IPS-18c (cell line): Measurements from ENCODE around the gene PVR.
"Not testable (repeated sequence)": the region's sequence is repeated elsewhere in the genome, so short reads cannot be mapped to it uniquely, and the experiment has no call there.

Source experiments
- H3K4me3 ChIP-seq: 2 replicates; pipeline ENCODE4 v1.7.0; 2013; ENCODE audit warnings: low read depth, mild to moderate bottlenecking, low read length, moderate library complexity; ENCODE audit not compliant: insufficient read depth
- H3K9me3 ChIP-seq: one replicate; pipeline ENCODE4 v1.6.1; 2013; ENCODE audit warnings: mild to moderate bottlenecking, low read length, moderate library complexity; ENCODE audit not compliant: control insufficient read depth, insufficient read depth

PVR gene

GRCh38 chr19:44681992-44682790 lies 38.5 kb downstream of the PVR start:
- H3K9me3 ChIP-seq = no peaks in the 10 kb centered on the region
- no peak overlapping the region for H3K4me3 ChIP-seq

DNA sequence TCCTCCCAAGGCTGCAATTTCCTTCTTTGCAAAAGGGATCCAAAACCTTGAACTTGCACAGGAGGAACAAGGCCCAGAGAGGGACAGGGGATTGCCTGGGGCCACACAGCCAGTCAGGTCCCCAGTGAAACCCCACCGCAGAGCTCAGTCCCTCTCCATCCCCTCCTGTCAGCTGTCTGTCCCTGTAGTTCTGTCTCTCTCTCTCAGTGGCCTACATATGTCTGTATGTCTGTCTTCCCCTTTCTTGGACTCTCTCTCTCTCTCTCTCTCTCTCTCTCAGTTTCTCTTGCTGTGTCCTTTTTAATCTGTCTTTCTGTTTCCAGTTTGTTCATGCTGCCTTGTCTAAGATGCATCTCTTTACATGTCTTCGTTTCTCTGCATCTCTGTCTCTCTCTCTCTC lies 39.1 kb downstream of the PVR start:
- no peaks in the 10 kb centered on the region for H3K9me3 ChIP-seq
- H3K4me3 ChIP-seq = no peak overlapping the region

DNA sequence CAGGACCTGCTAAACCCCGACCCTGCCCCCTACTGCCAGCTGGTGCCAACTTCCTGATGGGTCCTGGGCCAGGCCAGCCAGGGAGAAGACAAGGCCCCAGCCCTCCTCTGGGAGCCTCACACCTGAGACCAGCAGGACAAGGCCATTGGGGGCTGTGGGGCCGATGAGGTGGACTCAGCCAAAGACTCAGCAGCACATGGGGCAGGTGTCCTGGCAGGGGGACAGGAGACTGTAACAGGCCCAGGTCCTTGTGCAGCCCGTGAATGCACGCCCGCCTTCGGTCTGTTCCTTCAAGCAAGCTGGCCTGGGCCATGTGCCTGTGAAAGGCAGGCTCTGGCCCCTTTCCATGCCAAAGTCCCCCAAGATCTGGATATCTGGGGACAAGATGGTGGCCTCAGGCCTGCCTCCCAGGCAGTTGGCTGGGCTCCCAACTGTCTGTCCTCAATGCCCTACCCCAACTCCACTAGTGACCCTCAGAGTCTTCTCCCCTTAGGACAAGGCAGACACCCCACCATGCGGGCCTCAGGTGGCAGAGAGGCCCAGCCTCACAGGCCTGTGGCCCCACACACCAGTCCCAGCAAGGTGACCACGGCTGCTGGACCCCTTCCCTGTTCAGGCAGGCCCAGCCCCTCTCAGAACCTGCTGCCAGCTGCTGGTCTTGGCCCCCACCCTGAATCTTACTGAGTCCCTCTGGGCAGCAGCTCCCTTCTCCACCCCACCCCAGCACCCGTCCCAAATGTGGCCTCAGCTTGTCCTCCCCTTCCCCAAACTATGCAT lies 39.9 kb downstream of the PVR start:
- H3K9me3 ChIP-seq = no peaks in the 10 kb centered on the region

DNA sequence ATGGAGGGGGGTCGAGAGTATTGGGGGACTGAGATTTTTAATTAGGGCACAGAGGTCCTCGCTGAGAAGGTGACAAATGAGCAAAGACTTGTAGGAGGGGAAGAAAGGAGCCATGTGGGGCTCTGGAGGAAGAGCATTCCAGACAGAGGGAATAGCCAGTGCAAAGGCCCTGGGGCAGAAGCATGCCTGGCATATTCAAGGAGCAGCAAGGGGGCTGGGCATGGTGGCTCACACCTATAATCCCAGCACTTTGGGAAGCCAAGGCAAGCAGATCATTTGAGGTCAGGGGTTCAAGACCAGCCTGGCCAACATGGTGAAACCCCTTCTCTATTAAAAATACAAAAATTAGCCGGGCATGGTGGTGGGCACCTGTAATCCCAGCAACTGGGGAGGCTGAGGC lies 40.7 kb downstream of the PVR start:
- not testable (repeated sequence) for H3K9me3 ChIP-seq, H3K4me3 ChIP-seq

More for the DNA sequence above, 39.9 kb downstream of the PVR start:
- no peak overlapping the region for H3K4me3 ChIP-seq

- H3K9me3 ChIP-seq = no peaks in the 10 kb centered on the region
- no peak overlapping the region for H3K4me3 ChIP-seq
Observed at GRCh38 chr19:44684892-44685863, 41.5 kb downstream of the PVR start.

GRCh38 chr19:44685877-44686276 lies 42.2 kb downstream of the PVR start:
- no peaks in the 10 kb centered on the region for H3K9me3 ChIP-seq

GRCh38 chr19:44686896-44687295 lies 43.2 kb downstream of the PVR start:
- Histone ChIP-seq H3K9me3 (no peaks in the 10 kb centered on the region), H3K4me3 (no peak overlapping the region)

More at GRCh38 chr19:44685877-44686276, 42.2 kb downstream of the PVR start:
- H3K4me3 ChIP-seq = no peak overlapping the region

DNA sequence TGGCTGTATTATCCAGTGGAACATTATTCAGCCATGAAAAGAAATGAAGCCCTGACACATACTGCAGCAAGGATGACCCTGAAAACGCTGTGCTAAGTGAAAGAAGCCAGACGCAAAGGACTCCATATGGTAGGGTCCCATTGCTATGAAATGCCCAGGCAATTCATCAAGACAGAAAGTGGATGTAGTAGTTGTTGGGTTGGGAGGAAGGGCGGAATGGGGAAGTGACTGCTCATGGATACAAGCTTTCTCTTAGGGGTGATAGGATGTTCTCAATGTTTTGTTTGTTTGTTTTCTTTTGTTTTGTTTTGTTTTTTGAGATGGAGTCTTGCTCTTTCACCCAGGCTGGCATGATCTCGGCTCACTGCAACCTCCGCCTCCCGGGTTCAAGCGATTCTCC lies 44.2 kb downstream of the PVR start:
- no peaks in the 10 kb centered on the region for H3K9me3 ChIP-seq
- no peak overlapping the region for H3K4me3 ChIP-seq

GRCh38 chr19:44689290-44690130 lies 45.8 kb downstream of the PVR start:
- no peak overlapping the region for H3K4me3 ChIP-seq
- no peaks in the 10 kb centered on the region for H3K9me3 ChIP-seq

DNA sequence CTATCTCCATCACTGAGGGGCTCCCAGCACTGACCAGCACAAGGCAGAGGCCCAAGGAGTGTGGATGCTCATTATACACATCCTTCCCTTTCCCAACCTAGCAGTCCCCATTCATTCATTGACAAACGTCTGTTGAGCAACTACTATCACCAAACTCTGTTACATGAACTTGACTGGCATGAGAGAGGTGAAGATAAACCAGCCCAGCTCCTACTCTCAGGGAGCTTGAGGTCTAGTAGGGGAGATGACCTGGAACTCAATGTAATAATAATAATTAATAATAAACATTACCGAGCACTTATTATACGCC lies 46.4 kb downstream of the PVR start:
- no peak overlapping the region for H3K4me3 ChIP-seq
- H3K9me3 ChIP-seq = no peaks in the 10 kb centered on the region

- Histone ChIP-seq H3K4me3 (no peak overlapping the region), H3K9me3 (no peaks in the 10 kb centered on the region)
Observed at GRCh38 chr19:44692379-44692721, 48.6 kb downstream of the PVR start.

GRCh38 chr19:44694184-44694579 lies 50.5 kb downstream of the PVR start:
- H3K9me3 ChIP-seq = no peaks in the 10 kb centered on the region

DNA sequence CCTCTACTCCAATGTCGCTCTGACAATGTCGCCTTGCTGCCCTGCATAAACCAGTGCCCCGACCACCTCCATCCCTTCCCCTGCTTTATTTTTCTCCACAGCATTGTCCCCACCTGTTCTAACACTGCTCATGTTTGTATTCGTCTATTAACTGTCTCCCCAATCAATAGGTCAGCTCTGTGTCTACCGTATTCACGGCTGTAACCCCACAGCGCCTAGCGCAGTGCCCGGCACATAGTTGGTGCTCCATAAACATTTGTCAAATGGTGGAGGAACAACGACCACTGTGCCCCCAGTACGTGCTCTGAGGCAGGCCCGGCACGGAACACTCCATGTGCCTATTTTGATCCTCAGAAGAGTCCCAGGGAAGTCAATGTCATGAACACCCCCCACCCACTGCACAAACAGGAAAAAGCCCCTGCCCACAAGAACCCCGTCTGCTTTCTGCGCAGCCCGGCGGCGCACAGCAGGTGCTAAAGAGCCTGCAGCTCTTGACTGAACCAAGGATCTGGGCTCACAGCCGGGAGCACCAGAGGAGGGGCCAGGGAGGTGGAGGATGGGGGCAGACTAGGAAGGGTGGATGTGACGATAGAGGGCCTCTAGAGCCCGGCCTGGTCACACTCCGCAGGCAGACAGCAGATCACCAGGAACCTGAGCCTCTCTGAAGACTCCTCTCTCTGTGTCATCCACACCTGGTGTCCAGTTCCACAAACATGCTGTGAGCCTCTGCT lies 53.4 kb downstream of the PVR start:
- H3K4me3 ChIP-seq = no peak overlapping the region
- no peaks in the 10 kb centered on the region for H3K9me3 ChIP-seq

More at GRCh38 chr19:44694184-44694579, 50.5 kb downstream of the PVR start:
- H3K4me3 ChIP-seq = no peak overlapping the region

DNA sequence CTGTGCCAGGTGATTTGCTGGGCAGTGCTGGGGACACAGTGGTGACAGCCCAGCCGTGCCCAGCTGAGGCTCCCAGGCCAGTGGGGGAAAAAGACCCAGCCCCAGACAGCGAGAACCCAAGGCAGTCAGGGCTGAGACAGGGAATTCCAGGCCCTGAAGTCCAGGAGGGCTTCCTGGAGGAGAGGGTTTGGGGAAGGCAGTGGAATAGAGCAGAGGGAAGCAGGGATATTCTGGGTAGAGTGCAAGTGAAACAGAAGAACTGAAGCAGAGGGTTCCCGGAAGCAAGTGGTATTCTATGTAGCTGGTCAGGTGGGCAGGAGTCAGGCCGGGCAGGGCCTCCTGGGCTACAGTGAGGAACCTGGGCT lies 53.9 kb downstream of the PVR start:
- no peak overlapping the region for H3K4me3 ChIP-seq

GRCh38 chr19:44698492-44699201 lies 54.9 kb downstream of the PVR start, which contains the start of gene CEACAM16:
Gene CEACAM16 (plus strand): TSS chr19:44699151. CDS start chr19:44701457, 2,306 bp downstream.
- H3K9me3 ChIP-seq = no peaks in the 10 kb centered on the region
- H3K4me3 ChIP-seq = no peak within 1 kb of the TSS

More for the DNA sequence above, 53.9 kb downstream of the PVR start:
- H3K9me3 ChIP-seq = no peaks in the 10 kb centered on the region

DNA sequence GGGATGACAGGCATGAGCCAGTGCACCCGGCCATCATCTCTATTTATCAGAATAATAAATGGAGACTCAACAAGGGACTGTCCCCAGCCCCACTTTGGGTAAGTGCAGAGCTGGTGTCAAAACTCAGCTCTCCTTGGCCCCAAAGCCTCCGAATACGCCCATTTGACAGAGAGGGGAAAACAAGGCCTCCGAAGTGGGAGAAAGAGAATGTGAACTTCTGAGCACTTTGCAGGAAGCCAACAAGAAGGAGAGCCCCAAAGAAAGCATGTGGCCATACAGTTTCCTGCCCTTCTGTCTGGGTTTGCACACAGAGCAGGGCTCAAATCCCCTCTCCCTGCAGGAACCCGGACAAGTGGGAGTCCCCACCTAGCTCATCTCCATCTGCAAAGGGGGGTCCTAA lies 56.8 kb downstream of the PVR start:
- Histone ChIP-seq H3K4me3 (no peak overlapping the region), H3K9me3 (no peaks in the 10 kb centered on the region)
